H1 (cell line): Measurements from ENCODE around the gene ASTL. TPM values are rescaled to one million over a fixed set of nuclear protein-coding genes. Genes with fewer than 3 reads are reported as not detected.

Experiments used
- SIN3A ChIP-seq, 2 experiments: IDR thresholded peaks in 1 of 2; conservative IDR thresholded peaks in 1 of 2; 2 replicates each; pipeline ENCODE4 v1.6.1; 2011 to 2012; ENCODE audit warnings: low read length in 2 of 2, improper control_type of control experiment in 1 of 2, low read depth in 1 of 2, mild to moderate bottlenecking in 1 of 2
- polyA plus RNA-seq, 7 experiments: library from polyadenylated mRNA; depleted of rRNA in 3 of 7; stranded (reverse) in 5 of 7; unstranded in 2 of 7; fragments of >200 nt in 5 of 7; fragments of 200-250 nt in 2 of 7; gene quantifications; 1 replicate in 5 of 7; 2 replicates in 1 of 7; 4 replicates in 1 of 7; pipeline versions ENCODE4 v1.2.1 to v1.2.3, GENCODE V29; 2011 to 2013; ENCODE audit warnings: missing spikeins in 2 of 7, mixed read lengths in 2 of 7
- total RNA-seq: library from RNA; stranded (reverse); fragmentation: NEBNext Ultra II Directional; extraction: Animal tissue kit (Norgen Biotek cat#: 25700); gene quantifications from 2 replicates; pipeline ENCODE4 v1.2.1, GENCODE V29; 2021

Gene ASTL
- total and polyA plus RNA-seq, 2 of the 8 experiments (the other 6 are each of a cell fraction or from before 2014, with no cell fraction given): 0.60 to 1.4 TPM

- no peak for TF ChIP-seq SIN3A (conservative IDR thresholded peaks at IDR 0.05 in 1 of 2, IDR thresholded peaks at IDR 0.05 in 1 of 2; ENCODE audit: low read depth in 1 of 2, low read length in 2 of 2)
Observed at GRCh38 chr2:96090196-96090926, 47.9 kb downstream of the ASTL start (continued).
